ENCODE results near the gene PTPRT.

- TF ChIP-seq CTCF (conservative IDR thresholded peaks at IDR 0.05; ENCODE audit: low read depth, low read length) (no peak), POLR2A (IDR thresholded peaks at IDR 0.05; ENCODE audit: low read depth, low read length) (no peak), RAD21 (IDR thresholded peaks at IDR 0.05; ENCODE audit: low read length) (no peak), MAZ (IDR thresholded peaks at IDR 0.05; ENCODE audit: borderline replicate concordance, low read depth, low read length) (no peak), NFE2L2 (IDR thresholded peaks at IDR 0.05; ENCODE audit: low read depth, low read length) (no peak), SMC3 (IDR thresholded peaks at IDR 0.05; ENCODE audit: low read depth, low read length) (no peak), RFX5 (IDR thresholded peaks at IDR 0.05; ENCODE audit: low read depth, low read length) (no peak)
Observed at GRCh38 chr20:42721923-42722322, 467.8 kb downstream of the PTPRT start.

Data from IMR-90 (cell line).